ENCODE measurements around the gene GPC4. TPM values are rescaled to one million over a fixed set of nuclear protein-coding genes. Genes with fewer than 3 reads are reported as not detected.
"Not testable (repeated sequence)": the region's sequence is repeated elsewhere in the genome, so short reads cannot be mapped to it uniquely, and the experiment has no call there.

GPC4 gene
- total RNA-seq, 2 donors from 2014 or later, result 8.0 to 15.2 TPM

DNA sequence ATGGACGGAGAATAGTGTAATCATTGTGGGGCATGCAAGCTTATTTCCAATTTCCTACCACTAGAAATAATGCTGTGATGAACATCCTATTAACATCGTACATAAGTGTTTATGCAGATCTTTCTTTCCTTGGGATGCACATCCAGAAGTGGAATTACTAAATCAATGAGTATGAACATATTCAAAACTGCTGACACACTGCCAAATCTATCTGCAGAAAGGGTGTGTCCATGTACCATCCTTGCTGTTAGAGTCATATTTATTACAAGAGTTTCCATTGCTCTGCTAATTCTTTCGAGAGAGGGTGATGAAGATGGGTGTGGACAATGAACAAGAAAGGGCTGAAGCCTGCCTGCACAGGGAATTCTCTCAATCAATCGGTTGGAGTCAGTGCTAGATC lies 82.6 kb downstream of the GPC4 start:
- H3K4me3 ChIP-seq, result no peak overlapping the region
- H3K36me3 ChIP-seq, result no peaks in the 10 kb centered on the region
- no peak overlapping the region for H3K27ac ChIP-seq
- no peak for TF ChIP-seq POLR2A (IDR thresholded peaks at IDR 0.05)
- no peaks in the 10 kb centered on the region for H3K27me3 ChIP-seq (replicated peaks; ENCODE audit: insufficient read depth)
- no peaks in the 10 kb centered on the region for H3K9me3 ChIP-seq
- no peaks in the 10 kb centered on the region for H3K4me1 ChIP-seq (replicated peaks)
- intact Hi-C loops (cut with DNase I), result loop anchor here (10.0 kb wide), 1 partner anchor 172 kb away; no protein-coding TSS in a partner anchor
- DNase-seq (ENCODE audit: low spot score), result no peak
- 96% methylated on average over 4 of the region's 4 CpGs for WGBS

DNA sequence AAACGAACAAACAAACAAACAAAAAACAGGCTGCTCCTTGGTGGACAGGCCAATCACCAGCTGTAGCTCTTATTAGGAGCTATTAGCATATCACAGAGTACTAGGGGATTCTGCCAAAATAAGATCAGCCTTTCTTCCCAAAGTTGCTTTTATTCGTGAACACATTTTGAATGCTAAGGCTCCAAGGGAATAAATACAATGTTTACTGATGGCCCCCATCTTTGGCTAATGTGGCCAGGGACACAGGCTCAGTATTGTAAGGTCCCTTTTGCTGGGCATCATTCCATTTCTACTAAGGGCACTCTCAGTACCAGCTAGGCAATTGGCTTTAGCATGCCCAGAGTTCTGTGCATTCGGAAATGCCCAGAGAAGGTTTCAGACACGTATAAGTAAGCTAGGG lies 84.3 kb downstream of the GPC4 start:
- H3K9me3 ChIP-seq, result no peaks in the 10 kb centered on the region
- 85% methylated on average over 3 of the region's 4 CpGs for WGBS
- no peaks in the 10 kb centered on the region for H3K4me1 ChIP-seq (replicated peaks)
- H3K27ac ChIP-seq, result no peak overlapping the region
- intact Hi-C loops (cut with DNase I), result loop anchor here (10.0 kb wide), 1 partner anchor 174 kb away; no protein-coding TSS in a partner anchor
- TF ChIP-seq POLR2AphosphoS5 (IDR thresholded peaks at IDR 0.05) (no peak), POLR2A (IDR thresholded peaks at IDR 0.05) (no peak)
- TF ChIP-seq, protein P1, sequence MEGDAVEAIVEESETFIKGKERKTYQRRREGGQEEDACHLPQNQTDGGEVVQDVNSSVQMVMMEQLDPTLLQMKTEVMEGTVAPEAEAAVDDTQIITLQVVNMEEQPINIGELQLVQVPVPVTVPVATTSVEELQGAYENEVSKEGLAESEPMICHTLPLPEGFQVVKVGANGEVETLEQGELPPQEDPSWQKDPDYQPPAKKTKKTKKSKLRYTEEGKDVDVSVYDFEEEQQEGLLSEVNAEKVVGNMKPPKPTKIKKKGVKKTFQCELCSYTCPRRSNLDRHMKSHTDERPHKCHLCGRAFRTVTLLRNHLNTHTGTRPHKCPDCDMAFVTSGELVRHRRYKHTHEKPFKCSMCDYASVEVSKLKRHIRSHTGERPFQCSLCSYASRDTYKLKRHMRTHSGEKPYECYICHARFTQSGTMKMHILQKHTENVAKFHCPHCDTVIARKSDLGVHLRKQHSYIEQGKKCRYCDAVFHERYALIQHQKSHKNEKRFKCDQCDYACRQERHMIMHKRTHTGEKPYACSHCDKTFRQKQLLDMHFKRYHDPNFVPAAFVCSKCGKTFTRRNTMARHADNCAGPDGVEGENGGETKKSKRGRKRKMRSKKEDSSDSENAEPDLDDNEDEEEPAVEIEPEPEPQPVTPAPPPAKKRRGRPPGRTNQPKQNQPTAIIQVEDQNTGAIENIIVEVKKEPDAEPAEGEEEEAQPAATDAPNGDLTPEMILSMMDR (IDR thresholded peaks at IDR 0.05), result no peak
- DNase-seq (ENCODE audit: low spot score), result no peak
- H3K4me3 ChIP-seq, result no peak overlapping the region
- H3K27me3 ChIP-seq (replicated peaks; ENCODE audit: insufficient read depth), result no peaks in the 10 kb centered on the region
- no peaks in the 10 kb centered on the region for H3K36me3 ChIP-seq

DNA sequence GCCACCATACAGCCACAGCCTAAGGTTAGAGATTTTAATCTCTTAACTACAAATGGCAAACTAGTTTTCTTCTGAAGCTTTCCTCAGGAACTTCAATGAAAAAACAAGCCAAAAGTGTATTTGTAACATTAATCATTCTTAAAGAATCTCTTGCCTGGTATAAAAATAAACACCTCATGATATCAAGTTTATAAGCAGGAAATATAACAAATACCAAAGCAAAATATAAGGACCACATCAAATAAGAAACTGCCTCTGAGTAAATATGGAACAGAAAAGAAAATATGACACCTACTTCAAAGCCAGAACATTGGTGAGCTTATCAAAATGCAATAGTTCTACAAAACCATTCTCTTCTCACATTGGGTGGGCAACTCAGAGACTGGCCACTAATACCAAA lies 89.9 kb downstream of the GPC4 start:
- Histone ChIP-seq H3K27ac (no peak overlapping the region), H3K36me3 (no peaks in the 10 kb centered on the region), H3K4me1 (replicated peaks) (no peaks in the 10 kb centered on the region), H3K27me3 (replicated peaks; ENCODE audit: insufficient read depth) (no peaks in the 10 kb centered on the region), H3K4me3 (no peak overlapping the region), H3K9me3 (no peaks in the 10 kb centered on the region)
- no peak for DNase-seq (ENCODE audit: low spot score)
- TF ChIP-seq, protein P1 (IDR thresholded peaks at IDR 0.05), result no peak
- no peak for TF ChIP-seq POLR2AphosphoS5 (IDR thresholded peaks at IDR 0.05)
- no peak for TF ChIP-seq POLR2A (IDR thresholded peaks at IDR 0.05)
- intact Hi-C loops (cut with DNase I), result no loop called here

GRCh38 chrX:133323431-133323830 lies 91.9 kb downstream of the GPC4 start:
- 79% methylated on average over 2 of the region's 2 CpGs for WGBS
- Histone ChIP-seq H3K27me3 (replicated peaks; ENCODE audit: insufficient read depth) (no peaks in the 10 kb centered on the region), H3K4me3 (no peak overlapping the region), H3K27ac (no peak overlapping the region), H3K36me3 (no peaks in the 10 kb centered on the region), H3K4me1 (replicated peaks) (no peaks in the 10 kb centered on the region), H3K9me3 (no peaks in the 10 kb centered on the region)
- no peak for TF ChIP-seq POLR2A (IDR thresholded peaks at IDR 0.05)
- TF ChIP-seq, protein P1 (IDR thresholded peaks at IDR 0.05), result no peak
- intact Hi-C loops (cut with DNase I), result no loop called here
- no peak for DNase-seq (ENCODE audit: low spot score)

DNA sequence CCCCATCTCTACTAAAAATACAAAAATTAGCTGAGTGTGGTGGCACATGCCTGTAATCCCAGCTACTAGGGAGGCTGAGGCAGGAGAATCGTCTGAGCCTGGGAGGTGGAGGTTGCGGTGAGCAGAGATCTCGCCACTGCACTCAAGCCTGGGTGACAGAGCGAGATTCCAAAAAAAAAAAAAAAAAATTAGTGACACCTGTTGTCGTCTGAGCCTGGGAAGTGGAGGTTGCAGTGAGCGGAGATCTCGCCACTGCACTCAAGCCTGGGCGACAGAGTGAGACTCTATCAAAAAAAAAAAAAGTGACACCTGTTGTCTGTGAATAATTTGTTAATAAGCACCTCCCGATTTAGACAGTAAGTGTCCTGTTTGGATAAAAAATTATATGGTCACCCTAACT lies 93.0 kb downstream of the GPC4 start:
- H3K4me1 ChIP-seq (replicated peaks); H3K36me3 ChIP-seq; H3K9me3 ChIP-seq; H3K27me3 ChIP-seq (replicated peaks; ENCODE audit: insufficient read depth); H3K4me3 ChIP-seq; DNase-seq (ENCODE audit: low spot score); H3K27ac ChIP-seq; intact Hi-C loops (cut with DNase I): not testable (repeated sequence)
- 81% methylated on average over 9 of the region's 9 CpGs for WGBS

DNA sequence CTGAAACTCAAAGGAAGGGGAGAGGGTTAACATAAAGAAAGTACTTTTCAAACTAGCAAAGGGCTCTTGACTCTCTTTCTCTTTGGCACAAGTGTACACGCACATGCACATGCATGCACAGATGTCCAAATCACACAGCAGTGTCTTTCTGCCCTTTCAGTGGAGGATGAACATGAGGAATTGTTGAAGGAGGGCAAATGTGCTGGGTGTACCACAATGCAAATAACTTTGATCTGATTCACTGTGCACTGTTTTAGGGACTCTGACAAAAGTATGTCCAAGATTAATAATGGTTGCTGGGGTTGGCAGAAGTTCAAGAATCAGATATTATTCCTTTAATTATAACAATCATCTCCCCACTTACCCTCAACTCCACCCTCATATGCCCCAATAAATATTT lies 93.8 kb downstream of the GPC4 start:
- H3K4me1 ChIP-seq (replicated peaks), result no peaks in the 10 kb centered on the region
- no peak for TF ChIP-seq POLR2AphosphoS5 (IDR thresholded peaks at IDR 0.05)
- TF ChIP-seq POLR2A (IDR thresholded peaks at IDR 0.05), result no peak
- TF ChIP-seq, protein P1 (IDR thresholded peaks at IDR 0.05), result no peak
- DNase-seq (ENCODE audit: low spot score), result no peak
- no peak overlapping the region for H3K27ac ChIP-seq
- H3K4me3 ChIP-seq, result no peak overlapping the region
- no peaks in the 10 kb centered on the region for H3K9me3 ChIP-seq
- intact Hi-C loops (cut with DNase I), result no loop called here
- no peaks in the 10 kb centered on the region for H3K27me3 ChIP-seq (replicated peaks; ENCODE audit: insufficient read depth)
- WGBS, result 45% methylated on average over 1 of the region's 1 CpG
- no peaks in the 10 kb centered on the region for H3K36me3 ChIP-seq

Measured in prostate gland (tissue), 2 donors.